Measurements from ENCODE around the gene ZFAND3. TPM values are rescaled to one million over a fixed set of nuclear protein-coding genes. Genes with fewer than 3 reads are reported as not detected.

Gene ZFAND3
- total and polyA plus RNA-seq, 2 donors (not counting 1 experiment from before 2014, with no cell fraction given), result 21.5 to 40.8 TPM

DNA sequence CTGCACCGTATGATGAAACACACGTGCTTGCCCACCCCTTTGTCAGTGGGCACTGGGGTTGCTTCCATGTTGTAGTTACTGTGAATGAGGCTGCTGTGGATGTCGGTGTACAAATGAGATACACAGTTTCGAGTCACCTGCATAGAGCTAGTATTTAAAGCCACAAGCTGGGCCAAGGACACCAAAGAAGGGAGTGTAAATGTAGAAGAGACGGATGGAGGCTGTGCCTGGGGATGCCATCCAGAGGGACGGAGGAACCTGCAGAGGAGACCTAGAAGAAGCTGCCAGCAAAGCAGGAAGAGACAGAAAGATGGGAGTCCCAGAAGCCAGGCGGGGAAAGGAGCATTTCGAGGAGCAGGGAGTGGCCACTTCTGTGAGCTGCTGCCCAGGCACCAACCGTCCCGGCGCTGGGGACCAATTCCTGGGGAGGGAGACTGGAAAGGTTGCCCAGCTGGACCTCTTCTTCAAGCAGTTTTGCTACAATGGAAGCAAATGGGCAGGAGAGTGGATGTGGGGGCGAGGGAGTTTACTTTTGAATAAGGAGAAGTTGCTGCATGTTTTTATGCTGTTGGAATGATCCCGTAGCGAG, 339.3 kb downstream of the ZFAND3 start:
- Histone ChIP-seq H3K4me3 (replicated peaks in 1 of 4; ENCODE audit: control extremely low read depth in 1 of 4, insufficient read depth in 1 of 4, low read depth in 3 of 4, low read length in 4 of 4) (no peak overlapping the region), H3K27ac (ENCODE audit: insufficient read depth, low read length) (no peak overlapping the region), H3K4me2 (ENCODE audit: extremely low read depth, insufficient read depth, low read length) (no peak overlapping the region), H2AFZ (ENCODE audit: low read length) (no peak overlapping the region), H3K9ac (ENCODE audit: insufficient read depth, low read length) (no peak overlapping the region), H3K4me1 (ENCODE audit: control insufficient read depth, extremely low read depth, insufficient read depth, low read length) (peaks cover 13% of the 10 kb centered on the region), H3K27me3 (ENCODE audit: control insufficient read depth, insufficient read depth, low read length) (no peaks in the 10 kb centered on the region), H3K79me2 (ENCODE audit: control insufficient read depth, insufficient read depth, low read length) (no peaks in the 10 kb centered on the region), H4K20me1 (ENCODE audit: control insufficient read depth, extremely low read depth, insufficient read depth, low read length) (no peaks in the 10 kb centered on the region), H3K9me3 (ENCODE audit: control insufficient read depth, insufficient read depth, low read depth, low read length) (no peaks in the 10 kb centered on the region), H3K36me3 (ENCODE audit: control insufficient read depth, insufficient read depth, low read length) (no peaks in the 10 kb centered on the region)
- TF ChIP-seq, protein P1, sequence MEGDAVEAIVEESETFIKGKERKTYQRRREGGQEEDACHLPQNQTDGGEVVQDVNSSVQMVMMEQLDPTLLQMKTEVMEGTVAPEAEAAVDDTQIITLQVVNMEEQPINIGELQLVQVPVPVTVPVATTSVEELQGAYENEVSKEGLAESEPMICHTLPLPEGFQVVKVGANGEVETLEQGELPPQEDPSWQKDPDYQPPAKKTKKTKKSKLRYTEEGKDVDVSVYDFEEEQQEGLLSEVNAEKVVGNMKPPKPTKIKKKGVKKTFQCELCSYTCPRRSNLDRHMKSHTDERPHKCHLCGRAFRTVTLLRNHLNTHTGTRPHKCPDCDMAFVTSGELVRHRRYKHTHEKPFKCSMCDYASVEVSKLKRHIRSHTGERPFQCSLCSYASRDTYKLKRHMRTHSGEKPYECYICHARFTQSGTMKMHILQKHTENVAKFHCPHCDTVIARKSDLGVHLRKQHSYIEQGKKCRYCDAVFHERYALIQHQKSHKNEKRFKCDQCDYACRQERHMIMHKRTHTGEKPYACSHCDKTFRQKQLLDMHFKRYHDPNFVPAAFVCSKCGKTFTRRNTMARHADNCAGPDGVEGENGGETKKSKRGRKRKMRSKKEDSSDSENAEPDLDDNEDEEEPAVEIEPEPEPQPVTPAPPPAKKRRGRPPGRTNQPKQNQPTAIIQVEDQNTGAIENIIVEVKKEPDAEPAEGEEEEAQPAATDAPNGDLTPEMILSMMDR (conservative IDR thresholded peaks at IDR 0.05 in 1 of 2, IDR thresholded peaks at IDR 0.05 in 1 of 2; ENCODE audit: low read depth in 1 of 2, low read length in 2 of 2), result no peak
- TF ChIP-seq EZH2 (IDR thresholded peaks at IDR 0.05; ENCODE audit: low read length, missing control alignments), result no peak
- DNase-seq (ENCODE audit: low read depth in 2 of 2), result no peak

DNA sequence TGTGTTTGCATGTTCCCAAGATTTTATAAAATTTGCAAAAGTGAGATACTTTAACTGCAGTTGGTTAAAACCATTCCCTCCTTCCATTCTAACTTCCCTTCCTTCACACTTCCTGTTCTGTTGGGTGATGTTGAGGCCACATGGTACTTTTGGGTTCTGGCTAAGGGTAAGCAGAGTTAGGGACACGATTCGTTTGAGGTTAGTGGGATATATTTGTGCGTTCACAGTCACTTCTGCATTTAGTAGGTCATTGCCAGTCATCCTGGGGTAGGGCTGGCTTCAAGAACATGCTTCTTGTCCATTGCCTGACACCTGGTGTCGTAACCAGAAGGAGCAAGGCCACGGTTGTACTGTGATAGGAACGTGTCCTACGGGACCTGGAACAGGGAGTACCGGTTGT, 340.1 kb downstream of the ZFAND3 start:
- Histone ChIP-seq H3K79me2 (ENCODE audit: control insufficient read depth, insufficient read depth, low read length) (no peaks in the 10 kb centered on the region), H4K20me1 (ENCODE audit: control insufficient read depth, extremely low read depth, insufficient read depth, low read length) (no peaks in the 10 kb centered on the region), H3K4me2 (ENCODE audit: extremely low read depth, insufficient read depth, low read length) (no peak overlapping the region), H3K36me3 (ENCODE audit: control insufficient read depth, insufficient read depth, low read length) (no peaks in the 10 kb centered on the region), H3K9ac (ENCODE audit: insufficient read depth, low read length) (no peak overlapping the region), H3K9me3 (ENCODE audit: control insufficient read depth, insufficient read depth, low read depth, low read length) (no peaks in the 10 kb centered on the region), H3K4me3 (replicated peaks in 1 of 4; ENCODE audit: control extremely low read depth in 1 of 4, insufficient read depth in 1 of 4, low read depth in 3 of 4, low read length in 4 of 4) (no peak overlapping the region), H2AFZ (ENCODE audit: low read length) (no peak overlapping the region), H3K27me3 (ENCODE audit: control insufficient read depth, insufficient read depth, low read length) (no peaks in the 10 kb centered on the region), H3K27ac (ENCODE audit: insufficient read depth, low read length) (no peak overlapping the region), H3K4me1 (ENCODE audit: control insufficient read depth, extremely low read depth, insufficient read depth, low read length) (peaks cover 13% of the 10 kb centered on the region)
- TF ChIP-seq, protein P1 (conservative IDR thresholded peaks at IDR 0.05 in 1 of 2, IDR thresholded peaks at IDR 0.05 in 1 of 2; ENCODE audit: low read depth in 1 of 2, low read length in 2 of 2), result no peak
- no peak for TF ChIP-seq EZH2 (IDR thresholded peaks at IDR 0.05; ENCODE audit: low read length, missing control alignments)
- DNase-seq (ENCODE audit: low read depth in 2 of 2), result no peak

DNA sequence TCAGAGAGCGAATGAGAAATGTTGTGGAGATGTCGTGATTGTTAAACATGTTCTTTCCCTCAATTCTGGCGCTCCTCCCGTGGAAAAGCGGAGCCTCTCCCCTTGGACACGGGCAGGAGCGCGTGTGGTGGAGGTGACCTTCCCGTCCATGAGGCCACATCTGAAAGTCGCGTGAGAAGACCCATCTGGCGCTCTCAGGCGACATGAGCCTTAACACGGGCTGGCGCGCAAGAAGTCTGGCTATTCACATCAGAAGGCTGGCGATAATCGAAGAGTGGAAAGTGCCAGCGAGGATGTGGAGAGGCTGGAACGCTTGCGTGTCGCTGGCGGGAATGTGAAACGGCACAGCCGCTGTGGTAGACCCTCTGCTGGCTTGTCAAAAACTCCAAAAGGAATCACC, 341.3 kb downstream of the ZFAND3 start:
- DNase-seq (ENCODE audit: low read depth in 2 of 2), result no peak
- H2AFZ ChIP-seq (ENCODE audit: low read length), result no peak overlapping the region
- H3K27me3 ChIP-seq (ENCODE audit: control insufficient read depth, insufficient read depth, low read length), result no peaks in the 10 kb centered on the region

More for the DNA sequence above, 341.3 kb downstream of the ZFAND3 start:
- Histone ChIP-seq H3K4me2 (ENCODE audit: extremely low read depth, insufficient read depth, low read length) (no peak overlapping the region), H3K27ac (ENCODE audit: insufficient read depth, low read length) (no peak overlapping the region), H3K9ac (ENCODE audit: insufficient read depth, low read length) (no peak overlapping the region), H3K4me1 (ENCODE audit: control insufficient read depth, extremely low read depth, insufficient read depth, low read length) (peaks cover 1% of the 10 kb centered on the region), H3K79me2 (ENCODE audit: control insufficient read depth, insufficient read depth, low read length) (no peaks in the 10 kb centered on the region), H3K4me3 (replicated peaks in 1 of 4; ENCODE audit: control extremely low read depth in 1 of 4, insufficient read depth in 1 of 4, low read depth in 3 of 4, low read length in 4 of 4) (no peak overlapping the region), H3K9me3 (ENCODE audit: control insufficient read depth, insufficient read depth, low read depth, low read length) (no peaks in the 10 kb centered on the region), H3K36me3 (ENCODE audit: control insufficient read depth, insufficient read depth, low read length) (no peaks in the 10 kb centered on the region), H4K20me1 (ENCODE audit: control insufficient read depth, extremely low read depth, insufficient read depth, low read length) (no peaks in the 10 kb centered on the region)
- TF ChIP-seq, protein P1 (conservative IDR thresholded peaks at IDR 0.05 in 1 of 2, IDR thresholded peaks at IDR 0.05 in 1 of 2; ENCODE audit: low read depth in 1 of 2, low read length in 2 of 2), result no peak
- TF ChIP-seq EZH2 (IDR thresholded peaks at IDR 0.05; ENCODE audit: low read length, missing control alignments), result no peak

Data from fibroblast of lung (primary cell).